HG03159 (cell line): ENCODE results near the gene ZNF563.
"Not testable (repeated sequence)": the region's sequence is repeated elsewhere in the genome, so short reads cannot be mapped to it uniquely, and the experiment has no call there.

ENCODE experiments used
- ATAC-seq: cut with Tn5 transposase; IDR thresholded peaks from one replicate; pipeline ENCODE4 v1.9.1; 2021; ENCODE audit warnings: mild to moderate bottlenecking, moderate library complexity; ENCODE audit not compliant: unreplicated experiment

The ZNF563 gene

GRCh38 chr19:12333162-12334159 is at the start of gene ZNF563:
Gene ZNF563, minus strand, starts transcription at chr19:12333633. Its CDS starts 151 bp downstream, at chr19:12333482.
- ATAC-seq, result peak; percentile 95

- ATAC-seq, result no peak
These were observed 47.0 kb upstream of the ZNF563 start for GRCh38 chr19:12380444-12380737.

GRCh38 chr19:12379732-12380443 is 46.5 kb upstream of the ZNF563 start:
- no peak for ATAC-seq

GRCh38 chr19:12374026-12374425 is 40.6 kb upstream of the ZNF563 start:
- ATAC-seq, result no peak

- peak; percentile 92 for ATAC-seq
These were observed 32.1 kb upstream of the ZNF563 start, which contains the start of gene ZNF442 for GRCh38 chr19:12365236-12366162. Gene ZNF442, minus strand, starts transcription at chr19:12365683. Its CDS starts 2,052 bp downstream, at chr19:12363631.

GRCh38 chr19:12364391-12365235 is 31.2 kb upstream of the ZNF563 start:
- peak; percentile 14 for ATAC-seq

GRCh38 chr19:12362236-12362635 is 28.8 kb upstream of the ZNF563 start:
- ATAC-seq, result not testable (repeated sequence)

GRCh38 chr19:12353375-12353774 is 19.9 kb upstream of the ZNF563 start:
- ATAC-seq, result no peak

- ATAC-seq, result no peak
These were observed 17.4 kb upstream of the ZNF563 start for GRCh38 chr19:12350890-12351197.

- ATAC-seq, result no peak
These were observed 16.9 kb upstream of the ZNF563 start for GRCh38 chr19:12350185-12350889.

GRCh38 chr19:12346896-12347295 is 13.5 kb upstream of the ZNF563 start:
- ATAC-seq, result no peak

GRCh38 chr19:12345197-12345596 is 11.8 kb upstream of the ZNF563 start:
- ATAC-seq, result no peak

- no peak for ATAC-seq
These were observed 2.1 kb downstream of the ZNF563 start for GRCh38 chr19:12331211-12331941.

GRCh38 chr19:12330340-12330739 is 3.1 kb downstream of the ZNF563 start:
- ATAC-seq, result no peak

- no peak for ATAC-seq
These were observed 7.7 kb downstream of the ZNF563 start for GRCh38 chr19:12325690-12326089.

GRCh38 chr19:12318782-12319413 is 14.5 kb downstream of the ZNF563 start:
- ATAC-seq, result no peak

- ATAC-seq, result no peak
These were observed 18.9 kb downstream of the ZNF563 start for GRCh38 chr19:12314553-12314952.

GRCh38 chr19:12308891-12309290 is 24.5 kb downstream of the ZNF563 start:
- ATAC-seq, result not testable (repeated sequence)
